ENCODE data around the gene PDZD4.

- no peak for TF ChIP-seq CTCF (optimal IDR thresholded peaks at IDR 0.05 in 1 of 3, IDR thresholded peaks at IDR 0.05 in 1 of 3, conservative IDR thresholded peaks at IDR 0.05 in 1 of 3; ENCODE audit: extremely low read depth in 1 of 3, insufficient read depth in 2 of 3, low read length in 3 of 3)
- TF ChIP-seq EZH2 (IDR thresholded peaks at IDR 0.05; ENCODE audit: low read length) = no peak
Observed at GRCh38 chrX:153784325-153784967, 45.9 kb downstream of the PDZD4 start.

All from keratinocyte (primary cell).